ENCODE measurements around the gene OR2AT4. TPM values are rescaled to one million over a fixed set of nuclear protein-coding genes. Genes with fewer than 3 reads are reported as not detected.

Gene OR2AT4
- total and polyA plus RNA-seq, 4 donors: not detected

DNA sequence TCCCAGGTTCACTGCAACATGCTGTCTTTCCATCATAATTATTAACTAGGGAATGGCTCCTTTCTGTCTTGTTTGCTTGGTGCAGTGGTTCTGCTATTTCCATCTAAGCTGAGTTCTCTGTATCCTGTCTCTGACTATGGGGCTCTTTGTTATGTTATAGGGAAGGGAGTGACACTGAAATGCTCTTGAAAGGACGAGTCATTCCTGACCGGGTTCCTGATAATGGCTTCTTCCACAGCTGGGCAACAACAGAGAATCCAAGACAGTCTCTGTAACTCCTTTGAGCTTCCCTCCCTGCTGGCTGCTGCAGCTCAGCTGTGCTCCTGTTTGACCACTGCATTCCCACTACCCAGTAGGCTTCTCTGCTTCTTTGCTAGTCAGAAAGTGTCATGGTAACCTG lies 24.1 kb downstream of the OR2AT4 start:
- Histone ChIP-seq H3K27me3 (ENCODE audit: control insufficient read depth in 3 of 3, insufficient read depth in 3 of 3, low read length in 2 of 3) (no peaks in the 10 kb centered on the region), H3K9ac (ENCODE audit: insufficient read depth in 1 of 2, low read length in 2 of 2) (no peak overlapping the region), H3K4me3 (no peak overlapping the region), H3K27ac (ENCODE audit: low read depth in 1 of 2, low read length in 1 of 2) (no peak overlapping the region), H3K9me3 (ENCODE audit: control insufficient read depth in 4 of 4, insufficient read depth in 3 of 4, low read length in 3 of 4) (no peaks in the 10 kb centered on the region), H3K4me1 (ENCODE audit: control insufficient read depth in 5 of 5, insufficient read depth in 5 of 5, low read length in 5 of 5) (no peaks in the 10 kb centered on the region), H3K36me3 (ENCODE audit: control insufficient read depth in 4 of 4, insufficient read depth in 4 of 4, low read length in 4 of 4) (no peaks in the 10 kb centered on the region)
- no peak for ATAC-seq (ENCODE audit: insufficient read depth, low FRiP score)
- TF ChIP-seq, protein P1, sequence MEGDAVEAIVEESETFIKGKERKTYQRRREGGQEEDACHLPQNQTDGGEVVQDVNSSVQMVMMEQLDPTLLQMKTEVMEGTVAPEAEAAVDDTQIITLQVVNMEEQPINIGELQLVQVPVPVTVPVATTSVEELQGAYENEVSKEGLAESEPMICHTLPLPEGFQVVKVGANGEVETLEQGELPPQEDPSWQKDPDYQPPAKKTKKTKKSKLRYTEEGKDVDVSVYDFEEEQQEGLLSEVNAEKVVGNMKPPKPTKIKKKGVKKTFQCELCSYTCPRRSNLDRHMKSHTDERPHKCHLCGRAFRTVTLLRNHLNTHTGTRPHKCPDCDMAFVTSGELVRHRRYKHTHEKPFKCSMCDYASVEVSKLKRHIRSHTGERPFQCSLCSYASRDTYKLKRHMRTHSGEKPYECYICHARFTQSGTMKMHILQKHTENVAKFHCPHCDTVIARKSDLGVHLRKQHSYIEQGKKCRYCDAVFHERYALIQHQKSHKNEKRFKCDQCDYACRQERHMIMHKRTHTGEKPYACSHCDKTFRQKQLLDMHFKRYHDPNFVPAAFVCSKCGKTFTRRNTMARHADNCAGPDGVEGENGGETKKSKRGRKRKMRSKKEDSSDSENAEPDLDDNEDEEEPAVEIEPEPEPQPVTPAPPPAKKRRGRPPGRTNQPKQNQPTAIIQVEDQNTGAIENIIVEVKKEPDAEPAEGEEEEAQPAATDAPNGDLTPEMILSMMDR (IDR thresholded peaks at IDR 0.05; ENCODE audit: control extremely low read depth, extremely low read depth): no peak
- DNase-seq: no peak
- 8 to 27% methylated on average over 2 of the region's 2 CpGs for whole genome bisulfite sequencing, 2 donors

DNA sequence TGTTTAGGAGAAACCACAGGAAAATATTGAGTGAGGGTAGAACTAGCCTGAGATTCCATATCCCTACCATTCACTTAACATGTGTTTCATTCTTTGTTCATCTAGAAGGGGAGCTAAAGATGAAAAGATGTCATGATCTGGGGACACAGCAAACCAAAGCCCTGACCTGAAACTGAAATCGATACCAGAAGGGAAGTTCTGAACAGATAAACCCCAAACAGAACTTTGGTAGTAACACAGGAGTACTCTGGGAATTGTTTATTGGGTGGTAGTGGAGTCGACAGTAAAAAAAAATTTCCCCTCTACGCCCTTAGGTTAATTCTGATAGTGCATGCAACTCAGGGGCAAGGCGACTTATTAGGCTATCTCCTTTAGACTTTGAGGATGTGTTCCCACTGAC lies 27.2 kb downstream of the OR2AT4 start:
- TF ChIP-seq, protein P1 (IDR thresholded peaks at IDR 0.05; ENCODE audit: control extremely low read depth, extremely low read depth): no peak
- WGBS, 2 donors: 80 to 96% methylated on average over 4 of the region's 4 CpGs

DNA sequence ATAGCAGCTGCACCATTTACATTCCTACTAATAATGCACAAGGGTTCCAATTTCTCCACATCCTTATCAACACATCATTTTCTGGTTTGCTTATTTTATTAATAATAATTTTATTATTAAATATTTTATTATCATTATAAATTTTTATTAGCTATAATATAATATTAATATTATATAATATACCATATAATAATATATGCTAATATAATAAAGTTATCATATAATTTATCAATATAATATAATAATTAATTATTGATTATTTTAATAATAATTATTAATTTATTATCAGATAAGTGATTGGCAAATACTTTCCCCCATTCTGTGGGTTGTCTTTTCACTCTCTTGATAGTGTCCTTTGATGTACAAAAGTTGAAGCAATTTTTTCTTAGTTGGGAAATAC lies 27.7 kb downstream of the OR2AT4 start:
- Histone ChIP-seq H3K4me1 (ENCODE audit: control insufficient read depth in 5 of 5, insufficient read depth in 5 of 5, low read length in 5 of 5) (no peaks in the 10 kb centered on the region), H3K27ac (ENCODE audit: low read depth in 1 of 2, low read length in 1 of 2) (no peak overlapping the region), H3K9ac (ENCODE audit: insufficient read depth in 1 of 2, low read length in 2 of 2) (no peak overlapping the region), H3K4me3 (no peak overlapping the region), H3K9me3 (ENCODE audit: control insufficient read depth in 4 of 4, insufficient read depth in 3 of 4, low read length in 3 of 4) (no peaks in the 10 kb centered on the region), H3K27me3 (ENCODE audit: control insufficient read depth in 3 of 3, insufficient read depth in 3 of 3, low read length in 2 of 3) (no peaks in the 10 kb centered on the region), H3K36me3 (ENCODE audit: control insufficient read depth in 4 of 4, insufficient read depth in 4 of 4, low read length in 4 of 4) (no peaks in the 10 kb centered on the region)
- no peak for DNase-seq
- ATAC-seq (ENCODE audit: insufficient read depth, low FRiP score): no peak
- TF ChIP-seq, protein P1 (IDR thresholded peaks at IDR 0.05; ENCODE audit: control extremely low read depth, extremely low read depth): no peak

More for the DNA sequence above, 27.2 kb downstream of the OR2AT4 start:
- H3K27me3 ChIP-seq (ENCODE audit: control insufficient read depth in 3 of 3, insufficient read depth in 3 of 3, low read length in 2 of 3): no peaks in the 10 kb centered on the region
- no peak overlapping the region for H3K9ac ChIP-seq (ENCODE audit: insufficient read depth in 1 of 2, low read length in 2 of 2)
- no peaks in the 10 kb centered on the region for H3K4me1 ChIP-seq (ENCODE audit: control insufficient read depth in 5 of 5, insufficient read depth in 5 of 5, low read length in 5 of 5)
- no peaks in the 10 kb centered on the region for H3K9me3 ChIP-seq (ENCODE audit: control insufficient read depth in 4 of 4, insufficient read depth in 3 of 4, low read length in 3 of 4)
- no peak overlapping the region for H3K4me3 ChIP-seq
- DNase-seq (no peak), ATAC-seq (ENCODE audit: insufficient read depth, low FRiP score) (no peak)
- H3K27ac ChIP-seq (ENCODE audit: low read depth in 1 of 2, low read length in 1 of 2): no peak overlapping the region
- H3K36me3 ChIP-seq (ENCODE audit: control insufficient read depth in 4 of 4, insufficient read depth in 4 of 4, low read length in 4 of 4): no peaks in the 10 kb centered on the region

DNA sequence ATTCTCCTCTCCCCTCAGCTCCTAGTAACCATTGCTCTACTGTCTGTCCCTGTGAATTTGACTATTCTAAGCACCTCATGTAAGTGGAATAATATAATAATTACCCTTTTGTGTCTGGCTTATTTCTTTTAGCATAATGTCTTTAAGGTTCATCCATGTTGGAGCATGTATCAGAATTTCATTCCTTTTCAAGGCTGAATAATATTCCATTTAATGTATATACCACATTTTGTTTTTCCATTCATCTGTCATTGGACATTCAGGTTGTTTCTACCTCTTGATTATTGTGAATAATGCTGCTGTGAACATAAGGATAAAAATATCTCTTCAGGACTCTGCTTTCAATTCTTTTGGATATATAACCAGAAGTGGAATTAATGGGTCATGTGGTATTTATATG lies 28.1 kb downstream of the OR2AT4 start:
- Histone ChIP-seq H3K4me3 (no peak overlapping the region), H3K9ac (ENCODE audit: insufficient read depth in 1 of 2, low read length in 2 of 2) (no peak overlapping the region), H3K4me1 (ENCODE audit: control insufficient read depth in 5 of 5, insufficient read depth in 5 of 5, low read length in 5 of 5) (no peaks in the 10 kb centered on the region), H3K36me3 (ENCODE audit: control insufficient read depth in 4 of 4, insufficient read depth in 4 of 4, low read length in 4 of 4) (no peaks in the 10 kb centered on the region), H3K9me3 (ENCODE audit: control insufficient read depth in 4 of 4, insufficient read depth in 3 of 4, low read length in 3 of 4) (no peaks in the 10 kb centered on the region), H3K27me3 (ENCODE audit: control insufficient read depth in 3 of 3, insufficient read depth in 3 of 3, low read length in 2 of 3) (no peaks in the 10 kb centered on the region), H3K27ac (ENCODE audit: low read depth in 1 of 2, low read length in 1 of 2) (no peak overlapping the region)
- TF ChIP-seq, protein P1 (IDR thresholded peaks at IDR 0.05; ENCODE audit: control extremely low read depth, extremely low read depth): no peak
- DNase-seq (no peak), ATAC-seq (ENCODE audit: insufficient read depth, low FRiP score) (no peak)

All from lung (tissue), 12 donors.